Measurements from ENCODE around the gene RAPGEF3.

RAPGEF3 gene

DNA sequence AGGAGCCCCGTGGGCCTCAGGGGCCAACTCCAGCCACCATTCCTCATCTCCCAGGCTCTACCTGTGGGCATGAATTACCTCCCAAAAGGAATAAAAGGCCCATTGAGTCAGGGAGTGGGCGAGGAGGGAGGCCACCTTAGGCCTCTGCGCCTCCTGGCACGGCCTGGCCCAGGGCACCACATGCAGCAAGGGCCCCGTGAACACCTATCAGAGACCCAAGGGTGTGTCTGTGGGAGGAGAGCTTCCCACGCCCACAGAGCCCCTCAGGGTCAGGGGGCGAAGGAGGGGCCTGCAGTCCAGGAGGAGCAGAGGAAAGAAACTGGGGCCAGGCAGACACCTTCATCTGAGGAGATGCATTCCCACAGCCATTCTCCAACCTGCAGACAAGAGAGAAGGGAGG lies 12.2 kb downstream of the RAPGEF3 start:
- TF ChIP-seq TCF4 (CRISPR knock-in tag; IDR thresholded peaks at IDR 0.05; ENCODE audit: borderline replicate concordance) = no peak
- no peak for TF ChIP-seq OSR1 (CRISPR knock-in tag; IDR thresholded peaks at IDR 0.05)
- no peak for ATAC-seq

DNA sequence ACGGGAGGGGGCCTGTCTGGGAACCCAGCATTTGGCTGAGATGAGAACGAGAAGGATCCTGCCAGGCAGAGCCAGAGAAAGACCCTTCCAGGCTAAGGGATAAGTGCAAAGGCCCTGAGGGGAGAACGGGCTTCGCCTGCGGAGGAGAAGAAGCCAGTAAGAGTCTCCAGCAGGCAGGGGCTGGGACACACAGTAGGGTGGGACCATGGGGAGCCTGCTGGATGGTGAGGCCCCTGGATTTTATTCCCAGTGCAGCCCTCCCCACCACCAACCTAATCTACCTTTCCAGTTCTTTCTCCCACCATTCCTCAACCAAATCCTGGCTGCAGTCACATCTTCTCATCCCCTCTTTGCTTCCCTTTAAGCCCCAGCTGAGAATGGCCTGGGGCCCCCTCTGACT lies 12.6 kb downstream of the RAPGEF3 start:
- TF ChIP-seq ZNF565 (CRISPR knock-in tag; conservative IDR thresholded peaks at IDR 0.05; ENCODE audit: low read depth) = no peak
- no peak for TF ChIP-seq TCF4 (CRISPR knock-in tag; IDR thresholded peaks at IDR 0.05; ENCODE audit: borderline replicate concordance)
- TF ChIP-seq ZC3H10 (CRISPR knock-in tag; IDR thresholded peaks at IDR 0.05) = no peak
- TF ChIP-seq RARB (CRISPR knock-in tag; IDR thresholded peaks at IDR 0.05) = no peak
- TF ChIP-seq TOX (CRISPR knock-in tag; IDR thresholded peaks at IDR 0.05; ENCODE audit: borderline replicate concordance) = no peak
- TF ChIP-seq, protein P1, sequence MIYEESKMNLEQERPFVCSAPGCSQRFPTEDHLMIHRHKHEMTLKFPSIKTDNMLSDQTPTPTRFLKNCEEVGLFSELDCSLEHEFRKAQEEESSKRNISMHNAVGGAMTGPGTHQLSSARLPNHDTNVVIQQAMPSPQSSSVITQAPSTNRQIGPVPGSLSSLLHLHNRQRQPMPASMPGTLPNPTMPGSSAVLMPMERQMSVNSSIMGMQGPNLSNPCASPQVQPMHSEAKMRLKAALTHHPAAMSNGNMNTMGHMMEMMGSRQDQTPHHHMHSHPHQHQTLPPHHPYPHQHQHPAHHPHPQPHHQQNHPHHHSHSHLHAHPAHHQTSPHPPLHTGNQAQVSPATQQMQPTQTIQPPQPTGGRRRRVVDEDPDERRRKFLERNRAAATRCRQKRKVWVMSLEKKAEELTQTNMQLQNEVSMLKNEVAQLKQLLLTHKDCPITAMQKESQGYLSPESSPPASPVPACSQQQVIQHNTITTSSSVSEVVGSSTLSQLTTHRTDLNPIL (CRISPR knock-in tag; IDR thresholded peaks at IDR 0.05; ENCODE audit: low read depth) = no peak
- TF ChIP-seq ZFP3 (CRISPR knock-in tag; IDR thresholded peaks at IDR 0.05) = no peak
- TF ChIP-seq, protein P2, sequence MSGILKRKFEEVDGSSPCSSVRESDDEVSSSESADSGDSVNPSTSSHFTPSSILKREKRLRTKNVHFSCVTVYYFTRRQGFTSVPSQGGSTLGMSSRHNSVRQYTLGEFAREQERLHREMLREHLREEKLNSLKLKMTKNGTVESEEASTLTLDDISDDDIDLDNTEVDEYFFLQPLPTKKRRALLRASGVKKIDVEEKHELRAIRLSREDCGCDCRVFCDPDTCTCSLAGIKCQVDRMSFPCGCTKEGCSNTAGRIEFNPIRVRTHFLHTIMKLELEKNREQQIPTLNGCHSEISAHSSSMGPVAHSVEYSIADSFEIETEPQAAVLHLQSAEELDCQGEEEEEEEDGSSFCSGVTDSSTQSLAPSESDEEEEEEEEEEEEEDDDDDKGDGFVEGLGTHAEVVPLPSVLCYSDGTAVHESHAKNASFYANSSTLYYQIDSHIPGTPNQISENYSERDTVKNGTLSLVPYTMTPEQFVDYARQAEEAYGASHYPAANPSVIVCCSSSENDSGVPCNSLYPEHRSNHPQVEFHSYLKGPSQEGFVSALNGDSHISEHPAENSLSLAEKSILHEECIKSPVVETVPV (CRISPR knock-in tag; IDR thresholded peaks at IDR 0.05) = no peak
- TF ChIP-seq ZNF70 (CRISPR knock-in tag; IDR thresholded peaks at IDR 0.05) = no peak
- TF ChIP-seq, protein P3, sequence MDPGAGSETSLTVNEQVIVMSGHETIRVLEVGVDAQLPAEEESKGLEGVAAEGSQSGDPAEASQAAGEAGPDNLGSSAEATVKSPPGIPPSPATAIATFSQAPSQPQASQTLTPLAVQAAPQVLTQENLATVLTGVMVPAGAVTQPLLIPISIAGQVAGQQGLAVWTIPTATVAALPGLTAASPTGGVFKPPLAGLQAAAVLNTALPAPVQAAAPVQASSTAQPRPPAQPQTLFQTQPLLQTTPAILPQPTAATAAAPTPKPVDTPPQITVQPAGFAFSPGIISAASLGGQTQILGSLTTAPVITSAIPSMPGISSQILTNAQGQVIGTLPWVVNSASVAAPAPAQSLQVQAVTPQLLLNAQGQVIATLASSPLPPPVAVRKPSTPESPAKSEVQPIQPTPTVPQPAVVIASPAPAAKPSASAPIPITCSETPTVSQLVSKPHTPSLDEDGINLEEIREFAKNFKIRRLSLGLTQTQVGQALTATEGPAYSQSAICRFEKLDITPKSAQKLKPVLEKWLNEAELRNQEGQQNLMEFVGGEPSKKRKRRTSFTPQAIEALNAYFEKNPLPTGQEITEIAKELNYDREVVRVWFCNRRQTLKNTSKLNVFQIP (CRISPR knock-in tag; IDR thresholded peaks at IDR 0.05; ENCODE audit: borderline replicate concordance, low read depth) = no peak
- no peak for ATAC-seq

DNA sequence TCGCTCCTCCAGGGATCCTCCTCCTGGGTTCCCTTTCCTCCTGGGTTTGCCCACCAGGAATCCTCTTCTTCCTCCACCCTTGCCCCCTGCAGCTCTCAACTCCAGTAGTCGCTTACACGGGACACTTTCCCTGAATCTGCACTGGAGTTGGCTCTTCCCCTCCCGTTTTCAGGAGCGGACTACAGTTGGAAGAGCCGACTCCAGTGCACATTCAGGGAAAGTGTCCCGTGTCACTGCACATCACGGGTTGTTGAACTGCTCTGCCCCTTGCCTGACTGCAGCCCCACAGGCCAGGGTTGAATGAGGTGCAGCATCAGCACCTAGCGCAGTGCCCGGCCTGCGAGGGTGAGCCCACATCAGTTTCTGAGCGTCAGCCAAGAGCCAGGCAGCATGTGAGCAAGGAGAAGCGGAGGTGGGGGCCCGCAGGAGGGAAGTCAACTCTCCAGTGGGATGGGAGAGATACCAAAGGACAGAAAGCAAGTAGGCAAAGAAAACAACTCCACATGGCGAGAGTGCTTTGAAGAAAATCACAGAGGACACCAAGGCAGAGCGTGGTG lies 13.1 kb downstream of the RAPGEF3 start:
- no peak for ATAC-seq
- TF ChIP-seq RARB (CRISPR knock-in tag; IDR thresholded peaks at IDR 0.05) = no peak
- TF ChIP-seq, protein P4, sequence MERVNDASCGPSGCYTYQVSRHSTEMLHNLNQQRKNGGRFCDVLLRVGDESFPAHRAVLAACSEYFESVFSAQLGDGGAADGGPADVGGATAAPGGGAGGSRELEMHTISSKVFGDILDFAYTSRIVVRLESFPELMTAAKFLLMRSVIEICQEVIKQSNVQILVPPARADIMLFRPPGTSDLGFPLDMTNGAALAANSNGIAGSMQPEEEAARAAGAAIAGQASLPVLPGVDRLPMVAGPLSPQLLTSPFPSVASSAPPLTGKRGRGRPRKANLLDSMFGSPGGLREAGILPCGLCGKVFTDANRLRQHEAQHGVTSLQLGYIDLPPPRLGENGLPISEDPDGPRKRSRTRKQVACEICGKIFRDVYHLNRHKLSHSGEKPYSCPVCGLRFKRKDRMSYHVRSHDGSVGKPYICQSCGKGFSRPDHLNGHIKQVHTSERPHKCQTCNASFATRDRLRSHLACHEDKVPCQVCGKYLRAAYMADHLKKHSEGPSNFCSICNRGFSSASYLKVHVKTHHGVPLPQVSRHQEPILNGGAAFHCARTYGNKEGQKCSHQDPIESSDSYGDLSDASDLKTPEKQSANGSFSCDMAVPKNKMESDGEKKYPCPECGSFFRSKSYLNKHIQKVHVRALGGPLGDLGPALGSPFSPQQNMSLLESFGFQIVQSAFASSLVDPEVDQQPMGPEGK (CRISPR knock-in tag; IDR thresholded peaks at IDR 0.05; ENCODE audit: borderline replicate concordance) = no peak
- TF ChIP-seq PPARA (CRISPR knock-in tag; IDR thresholded peaks at IDR 0.05; ENCODE audit: borderline replicate concordance) = no peak
- no peak for TF ChIP-seq ZNF8 (CRISPR knock-in tag; IDR thresholded peaks at IDR 0.05)
- TF ChIP-seq, protein P5, sequence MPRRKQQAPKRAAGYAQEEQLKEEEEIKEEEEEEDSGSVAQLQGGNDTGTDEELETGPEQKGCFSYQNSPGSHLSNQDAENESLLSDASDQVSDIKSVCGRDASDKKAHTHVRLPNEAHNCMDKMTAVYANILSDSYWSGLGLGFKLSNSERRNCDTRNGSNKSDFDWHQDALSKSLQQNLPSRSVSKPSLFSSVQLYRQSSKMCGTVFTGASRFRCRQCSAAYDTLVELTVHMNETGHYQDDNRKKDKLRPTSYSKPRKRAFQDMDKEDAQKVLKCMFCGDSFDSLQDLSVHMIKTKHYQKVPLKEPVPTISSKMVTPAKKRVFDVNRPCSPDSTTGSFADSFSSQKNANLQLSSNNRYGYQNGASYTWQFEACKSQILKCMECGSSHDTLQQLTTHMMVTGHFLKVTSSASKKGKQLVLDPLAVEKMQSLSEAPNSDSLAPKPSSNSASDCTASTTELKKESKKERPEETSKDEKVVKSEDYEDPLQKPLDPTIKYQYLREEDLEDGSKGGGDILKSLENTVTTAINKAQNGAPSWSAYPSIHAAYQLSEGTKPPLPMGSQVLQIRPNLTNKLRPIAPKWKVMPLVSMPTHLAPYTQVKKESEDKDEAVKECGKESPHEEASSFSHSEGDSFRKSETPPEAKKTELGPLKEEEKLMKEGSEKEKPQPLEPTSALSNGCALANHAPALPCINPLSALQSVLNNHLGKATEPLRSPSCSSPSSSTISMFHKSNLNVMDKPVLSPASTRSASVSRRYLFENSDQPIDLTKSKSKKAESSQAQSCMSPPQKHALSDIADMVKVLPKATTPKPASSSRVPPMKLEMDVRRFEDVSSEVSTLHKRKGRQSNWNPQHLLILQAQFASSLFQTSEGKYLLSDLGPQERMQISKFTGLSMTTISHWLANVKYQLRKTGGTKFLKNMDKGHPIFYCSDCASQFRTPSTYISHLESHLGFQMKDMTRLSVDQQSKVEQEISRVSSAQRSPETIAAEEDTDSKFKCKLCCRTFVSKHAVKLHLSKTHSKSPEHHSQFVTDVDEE (CRISPR knock-in tag; IDR thresholded peaks at IDR 0.05) = no peak
- no peak for TF ChIP-seq ZNF565 (CRISPR knock-in tag; conservative IDR thresholded peaks at IDR 0.05; ENCODE audit: low read depth)
- no peak for TF ChIP-seq OSR1 (CRISPR knock-in tag; IDR thresholded peaks at IDR 0.05)

DNA sequence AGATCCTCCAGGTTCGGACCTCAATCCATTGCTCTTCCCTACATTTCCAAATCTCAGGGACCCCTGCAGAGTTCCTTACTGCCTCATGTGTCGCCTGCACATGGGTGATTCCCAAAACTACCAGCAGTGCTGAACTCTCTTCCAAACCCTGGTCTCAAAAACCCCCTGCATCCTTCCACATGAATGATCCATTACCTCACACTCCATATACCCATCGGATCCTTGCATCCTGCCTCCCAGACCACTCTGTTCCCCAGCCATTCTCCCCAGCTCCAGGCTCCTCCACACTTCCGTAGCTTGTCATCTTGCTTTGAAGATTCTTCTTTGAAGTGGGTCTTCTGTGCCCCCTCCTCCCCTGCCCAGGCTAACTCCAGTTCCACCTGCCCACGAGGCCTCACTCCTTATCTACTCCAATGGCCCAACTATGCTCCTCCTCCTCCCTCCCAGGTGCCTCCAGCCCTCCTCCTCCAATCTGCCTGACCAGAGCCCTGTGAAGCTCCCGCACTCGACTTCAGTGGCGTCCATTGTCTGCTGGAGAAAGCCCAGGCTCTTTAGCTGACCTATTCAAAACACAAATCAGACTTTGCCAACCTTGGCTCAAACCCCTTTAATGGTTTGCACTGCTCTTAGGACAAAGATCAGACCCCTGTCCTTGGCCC lies 13.8 kb downstream of the RAPGEF3 start:
- no peak for ATAC-seq
- TF ChIP-seq ZNF565 (CRISPR knock-in tag; conservative IDR thresholded peaks at IDR 0.05; ENCODE audit: low read depth) = no peak
